ENCODE data around the gene ATF6B.
A peak's percentile ranks its signal among the peaks of the same experiment; 100 is the strongest.
"Not testable (repeated sequence)": the region's sequence is repeated elsewhere in the genome, so short reads cannot be mapped to it uniquely, and the experiment has no call there.

ATF6B gene

GRCh38 chr6:32102255-32102654 lies 25.8 kb downstream of the ATF6B start:
- DNase-seq: no peak

- DNase-seq: not testable (repeated sequence)
These were observed 27.8 kb downstream of the ATF6B start for GRCh38 chr6:32100251-32100650.

GRCh38 chr6:32097364-32097763 lies 30.7 kb downstream of the ATF6B start:
- no peak for DNase-seq

- no peak for DNase-seq
These were observed 31.4 kb downstream of the ATF6B start for GRCh38 chr6:32096394-32097258.

GRCh38 chr6:32096087-32096393 lies 32.0 kb downstream of the ATF6B start:
- DNase-seq: no peak

- DNase-seq: no peak
These were observed 32.5 kb downstream of the ATF6B start for GRCh38 chr6:32095338-32096086.

GRCh38 chr6:32092760-32093497 lies 35.1 kb downstream of the ATF6B start:
- no peak for DNase-seq

GRCh38 chr6:32089082-32089828 lies 38.8 kb downstream of the ATF6B start:
- no peak for DNase-seq

- DNase-seq: no peak
These were observed 39.5 kb downstream of the ATF6B start for GRCh38 chr6:32088487-32089049.

- peak; percentile 87 for DNase-seq
These were observed 40.2 kb downstream of the ATF6B start for GRCh38 chr6:32087574-32088486.

GRCh38 chr6:32086661-32087573 lies 41.1 kb downstream of the ATF6B start:
- peak; percentile 38 for DNase-seq

GRCh38 chr6:32085759-32086459 lies 42.1 kb downstream of the ATF6B start:
- no peak for DNase-seq

GRCh38 chr6:32084780-32085179 lies 43.3 kb downstream of the ATF6B start:
- no peak for DNase-seq

GRCh38 chr6:32083812-32084768 lies 44.0 kb downstream of the ATF6B start:
- no peak for DNase-seq

GRCh38 chr6:32082935-32083334 lies 45.1 kb downstream of the ATF6B start:
- DNase-seq: no peak

- DNase-seq: no peak
These were observed 45.6 kb downstream of the ATF6B start for GRCh38 chr6:32082478-32082877.

GRCh38 chr6:32081168-32081990 lies 46.7 kb downstream of the ATF6B start:
- peak; percentile 68 for DNase-seq

Data from RPMI8226 (cell line).